Measurements from ENCODE around the gene TTLL11. TPM values are rescaled to one million over a fixed set of nuclear protein-coding genes. Genes with fewer than 3 reads are reported as not detected.

The TTLL11 gene
- polyA plus RNA-seq, 1 donor from 2014 or later = 8.0 TPM

DNA sequence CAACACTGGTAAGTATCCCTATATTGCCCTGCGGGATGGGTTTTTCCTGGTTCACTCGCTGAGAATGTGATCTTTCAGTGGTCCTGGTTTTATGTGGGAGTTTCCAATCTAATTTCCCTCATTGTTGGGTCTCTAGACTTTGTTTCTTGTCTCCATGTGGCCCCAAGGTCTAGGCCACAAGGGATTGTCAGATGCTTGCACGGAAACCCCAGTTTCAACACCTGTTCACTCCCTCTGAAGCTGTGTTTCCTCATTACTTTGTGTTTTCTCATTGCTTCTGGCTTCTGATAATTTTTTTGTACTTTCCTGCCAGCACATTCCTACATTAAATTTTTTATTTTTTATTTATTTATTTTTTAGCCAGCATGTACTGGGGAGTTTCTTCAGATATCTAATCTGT, 191.5 kb downstream of the TTLL11 start:
- H3K27ac ChIP-seq (ENCODE audit: low read length) = no peak overlapping the region
- H3K4me3 ChIP-seq (ENCODE audit: low read length) = no peak overlapping the region
- no peaks in the 10 kb centered on the region for H4K20me1 ChIP-seq (ENCODE audit: insufficient read depth)
- no peaks in the 10 kb centered on the region for H3F3A ChIP-seq (ENCODE audit: insufficient read depth, low read length, poor library complexity, severe bottlenecking)
- no peaks in the 10 kb centered on the region for H3K36me3 ChIP-seq (ENCODE audit: insufficient read depth, low read length)
- H3K9ac ChIP-seq (ENCODE audit: low read length) = no peak overlapping the region
- H3K9me3 ChIP-seq (ENCODE audit: low read length) = no peaks in the 10 kb centered on the region
- H3K9me2 ChIP-seq (ENCODE audit: insufficient read depth, low read length) = no peaks in the 10 kb centered on the region
- H3K27me3 ChIP-seq (ENCODE audit: insufficient read depth, low read depth, low read length) = no peaks in the 10 kb centered on the region
- no peak overlapping the region for H3K4me2 ChIP-seq (ENCODE audit: low read length)
- no peak for TF ChIP-seq RAD21 (conservative IDR thresholded peaks at IDR 0.05)
- TF ChIP-seq, protein P1, sequence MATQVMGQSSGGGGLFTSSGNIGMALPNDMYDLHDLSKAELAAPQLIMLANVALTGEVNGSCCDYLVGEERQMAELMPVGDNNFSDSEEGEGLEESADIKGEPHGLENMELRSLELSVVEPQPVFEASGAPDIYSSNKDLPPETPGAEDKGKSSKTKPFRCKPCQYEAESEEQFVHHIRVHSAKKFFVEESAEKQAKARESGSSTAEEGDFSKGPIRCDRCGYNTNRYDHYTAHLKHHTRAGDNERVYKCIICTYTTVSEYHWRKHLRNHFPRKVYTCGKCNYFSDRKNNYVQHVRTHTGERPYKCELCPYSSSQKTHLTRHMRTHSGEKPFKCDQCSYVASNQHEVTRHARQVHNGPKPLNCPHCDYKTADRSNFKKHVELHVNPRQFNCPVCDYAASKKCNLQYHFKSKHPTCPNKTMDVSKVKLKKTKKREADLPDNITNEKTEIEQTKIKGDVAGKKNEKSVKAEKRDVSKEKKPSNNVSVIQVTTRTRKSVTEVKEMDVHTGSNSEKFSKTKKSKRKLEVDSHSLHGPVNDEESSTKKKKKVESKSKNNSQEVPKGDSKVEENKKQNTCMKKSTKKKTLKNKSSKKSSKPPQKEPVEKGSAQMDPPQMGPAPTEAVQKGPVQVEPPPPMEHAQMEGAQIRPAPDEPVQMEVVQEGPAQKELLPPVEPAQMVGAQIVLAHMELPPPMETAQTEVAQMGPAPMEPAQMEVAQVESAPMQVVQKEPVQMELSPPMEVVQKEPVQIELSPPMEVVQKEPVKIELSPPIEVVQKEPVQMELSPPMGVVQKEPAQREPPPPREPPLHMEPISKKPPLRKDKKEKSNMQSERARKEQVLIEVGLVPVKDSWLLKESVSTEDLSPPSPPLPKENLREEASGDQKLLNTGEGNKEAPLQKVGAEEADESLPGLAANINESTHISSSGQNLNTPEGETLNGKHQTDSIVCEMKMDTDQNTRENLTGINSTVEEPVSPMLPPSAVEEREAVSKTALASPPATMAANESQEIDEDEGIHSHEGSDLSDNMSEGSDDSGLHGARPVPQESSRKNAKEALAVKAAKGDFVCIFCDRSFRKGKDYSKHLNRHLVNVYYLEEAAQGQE (IDR thresholded peaks at IDR 0.05; ENCODE audit: borderline replicate concordance) = no peak
- TF ChIP-seq MXI1 (conservative IDR thresholded peaks at IDR 0.05; ENCODE audit: poor library complexity, severe bottlenecking) = no peak
- TF ChIP-seq, protein P2, sequence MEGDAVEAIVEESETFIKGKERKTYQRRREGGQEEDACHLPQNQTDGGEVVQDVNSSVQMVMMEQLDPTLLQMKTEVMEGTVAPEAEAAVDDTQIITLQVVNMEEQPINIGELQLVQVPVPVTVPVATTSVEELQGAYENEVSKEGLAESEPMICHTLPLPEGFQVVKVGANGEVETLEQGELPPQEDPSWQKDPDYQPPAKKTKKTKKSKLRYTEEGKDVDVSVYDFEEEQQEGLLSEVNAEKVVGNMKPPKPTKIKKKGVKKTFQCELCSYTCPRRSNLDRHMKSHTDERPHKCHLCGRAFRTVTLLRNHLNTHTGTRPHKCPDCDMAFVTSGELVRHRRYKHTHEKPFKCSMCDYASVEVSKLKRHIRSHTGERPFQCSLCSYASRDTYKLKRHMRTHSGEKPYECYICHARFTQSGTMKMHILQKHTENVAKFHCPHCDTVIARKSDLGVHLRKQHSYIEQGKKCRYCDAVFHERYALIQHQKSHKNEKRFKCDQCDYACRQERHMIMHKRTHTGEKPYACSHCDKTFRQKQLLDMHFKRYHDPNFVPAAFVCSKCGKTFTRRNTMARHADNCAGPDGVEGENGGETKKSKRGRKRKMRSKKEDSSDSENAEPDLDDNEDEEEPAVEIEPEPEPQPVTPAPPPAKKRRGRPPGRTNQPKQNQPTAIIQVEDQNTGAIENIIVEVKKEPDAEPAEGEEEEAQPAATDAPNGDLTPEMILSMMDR (IDR thresholded peaks at IDR 0.05; ENCODE audit: poor library complexity, severe bottlenecking) = no peak
- TF ChIP-seq SMC3 (conservative IDR thresholded peaks at IDR 0.05; ENCODE audit: poor library complexity) = no peak
- TF ChIP-seq TAF1 (IDR thresholded peaks at IDR 0.05; ENCODE audit: low read depth) = no peak
- TF ChIP-seq EP300 (conservative IDR thresholded peaks at IDR 0.05; ENCODE audit: poor library complexity, severe bottlenecking) = no peak
- TF ChIP-seq POLR2AphosphoS5 (IDR thresholded peaks at IDR 0.05) = no peak
- no peak for TF ChIP-seq EZH2 (IDR thresholded peaks at IDR 0.05; ENCODE audit: borderline replicate concordance, insufficient read depth, low read length, poor library complexity, severe bottlenecking)
- H3K79me2 ChIP-seq (replicated peaks; ENCODE audit: insufficient read depth, low read length) = no peaks in the 10 kb centered on the region
- H2AFZ ChIP-seq (ENCODE audit: low read depth, low read length) = no peak overlapping the region

DNA sequence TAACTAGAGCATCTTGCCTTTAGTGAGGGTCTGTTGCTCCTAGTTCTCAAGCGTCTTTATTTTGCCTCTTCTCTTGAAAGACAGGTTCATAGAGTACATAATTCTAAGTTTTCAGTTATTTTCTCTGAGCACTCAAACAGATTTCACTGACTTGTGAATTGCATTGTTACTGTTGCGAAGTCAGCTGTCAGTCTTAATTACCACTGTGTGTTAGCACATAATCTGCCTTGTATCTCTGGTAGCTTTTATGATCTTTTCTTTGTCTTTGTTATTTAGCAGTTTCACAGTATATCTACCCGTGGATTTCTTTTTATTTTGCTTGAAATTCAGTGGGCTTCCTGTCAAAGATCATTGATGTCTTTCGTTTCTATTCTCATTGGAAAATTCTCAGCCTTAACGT, 192.9 kb downstream of the TTLL11 start:
- no peaks in the 10 kb centered on the region for H3K9me3 ChIP-seq (ENCODE audit: low read length)
- TF ChIP-seq, protein P2 (IDR thresholded peaks at IDR 0.05; ENCODE audit: poor library complexity, severe bottlenecking) = no peak
- TF ChIP-seq RAD21 (conservative IDR thresholded peaks at IDR 0.05) = no peak
- no peak for TF ChIP-seq SMC3 (conservative IDR thresholded peaks at IDR 0.05; ENCODE audit: poor library complexity)
- no peak for TF ChIP-seq POLR2AphosphoS5 (IDR thresholded peaks at IDR 0.05)
- TF ChIP-seq MXI1 (conservative IDR thresholded peaks at IDR 0.05; ENCODE audit: poor library complexity, severe bottlenecking) = no peak
- TF ChIP-seq TAF1 (IDR thresholded peaks at IDR 0.05; ENCODE audit: low read depth) = no peak
- no peak for TF ChIP-seq EZH2 (IDR thresholded peaks at IDR 0.05; ENCODE audit: borderline replicate concordance, insufficient read depth, low read length, poor library complexity, severe bottlenecking)
- TF ChIP-seq, protein P1 (IDR thresholded peaks at IDR 0.05; ENCODE audit: borderline replicate concordance) = no peak
- TF ChIP-seq EP300 (conservative IDR thresholded peaks at IDR 0.05; ENCODE audit: poor library complexity, severe bottlenecking) = no peak
- H3K9ac ChIP-seq (ENCODE audit: low read length) = no peak overlapping the region
- H3K79me2 ChIP-seq (replicated peaks; ENCODE audit: insufficient read depth, low read length) = no peaks in the 10 kb centered on the region
- H3K4me2 ChIP-seq (ENCODE audit: low read length) = no peak overlapping the region
- H3K9me2 ChIP-seq (ENCODE audit: insufficient read depth, low read length) = no peaks in the 10 kb centered on the region
- H3F3A ChIP-seq (ENCODE audit: insufficient read depth, low read length, poor library complexity, severe bottlenecking) = no peaks in the 10 kb centered on the region
- H3K27ac ChIP-seq (ENCODE audit: low read length) = no peak overlapping the region
- no peak overlapping the region for H2AFZ ChIP-seq (ENCODE audit: low read depth, low read length)
- H3K4me3 ChIP-seq (ENCODE audit: low read length) = no peak overlapping the region
- H4K20me1 ChIP-seq (ENCODE audit: insufficient read depth) = no peaks in the 10 kb centered on the region
- H3K27me3 ChIP-seq (ENCODE audit: insufficient read depth, low read depth, low read length) = no peaks in the 10 kb centered on the region
- no peaks in the 10 kb centered on the region for H3K36me3 ChIP-seq (ENCODE audit: insufficient read depth, low read length)
